Right lobe of liver (tissue), 6 donors: Measurements from ENCODE around the gene CALML6. TPM values are rescaled to one million over a fixed set of nuclear protein-coding genes. Genes with fewer than 3 reads are reported as not detected.
A peak's percentile ranks its signal among the peaks of the same experiment; 100 is the strongest.

ENCODE experiments used
- ATAC-seq, 4 donors: fragments of 200-7000 bp; cut with Tn5 transposase; one replicate each; pipeline ENCODE4 v1.9.1; 2020; ENCODE audit warnings: mild to moderate bottlenecking in 4 of 4, moderate library complexity in 4 of 4
- DNase-seq, 3 donors: peaks; one replicate each; pipeline ENCODE4 v3.0.0-alpha.2; 2020
- H3K27ac ChIP-seq, 3 donors: fragments of 200-600 bp; one replicate each; pipeline ENCODE4 v1.8.0; 2022
- H3K27me3 ChIP-seq, 2 donors: fragments of 200-600 bp; one replicate each; pipeline ENCODE4 v1.8.0; 2022
- H3K36me3 ChIP-seq, 4 donors: fragments of 200-600 bp; sonication (generic) in 1 of 4; one replicate each; pipeline versions ENCODE4 v1.5.1 to v1.8.0; 2017 to 2022; ENCODE audit warnings: control low read depth in 1 of 4
- H3K4me1 ChIP-seq, 4 donors: fragments of 200-600 bp; sonication (generic) in 1 of 4; one replicate each; pipeline versions ENCODE4 v1.5.1 to v1.8.0; 2017 to 2022; ENCODE audit warnings: control low read depth in 1 of 4
- H3K4me3 ChIP-seq, 3 donors: fragments of 200-600 bp; one replicate each; pipeline ENCODE4 v1.8.0; 2022
- H3K9me3 ChIP-seq, 4 donors: fragments of 200-600 bp; sonication (generic) in 1 of 4; one replicate each; pipeline versions ENCODE4 v1.5.1 to v1.8.0; 2017 to 2022; ENCODE audit warnings: control low read depth in 1 of 4
- CTCF ChIP-seq, 4 donors: fragments of 200-600 bp in 3 of 4; fragments of 450-650 bp in 1 of 4; IDR thresholded peaks; one replicate each; pipeline versions ENCODE4 v1.5.1 to v1.8.0; 2016 to 2022; ENCODE audit warnings: antibody characterized with exemption in 4 of 4, mild to moderate bottlenecking in 2 of 4
- POLR2A ChIP-seq: fragments of 450-650 bp; IDR thresholded peaks from one replicate; pipeline ENCODE4 v1.6.1; 2017; ENCODE audit warnings: antibody characterized with exemption, mild to moderate bottlenecking
- WGBS: methylation state at CpG from one replicate; pipeline ENCODE4 v1.1.6; 2018; ENCODE audit warnings: low coverage, low lambda C conversion rate; ENCODE audit not compliant: insufficient coverage; ENCODE audit errors: missing lambda C conversion rate; 5-methylcytosine and 5-hydroxymethylcytosine counted together
- intact Hi-C, 2 donors: fragments of 100-400 bp; cut with DNase I; formaldehyde crosslinking; loops; one replicate each; pipeline versions ENCODE4 v1.11.2 to v1.14.1; 2022
- total RNA-seq, 6 experiments: library from RNA; depleted of rRNA in 2 of 6; stranded (reverse); fragments of >200 nt in 2 of 6; fragmentation: NEBNext Ultra II Directional in 3 of 6; extraction: Animal tissue kit (Norgen Biotek cat#: 25700) in 3 of 6; gene quantifications; one replicate each; pipeline versions ENCODE4 v1.1.0 to v1.2.4, GENCODE V29; 2016 to 2023
- donor health status: DM: no; HTN: yes; CAD: no.
- donor health status: DM: no; HTN: no; CAD: no.
- donor health status: DM: no; HTN: no; CAD: no.
- donor health status: DM: no; HTN: yes; CAD: no.
- donor health status: DM: no; HTN: yes; CAD: no.

The CALML6 gene
- total RNA-seq, 6 experiments from 2014 or later: 0.44 to 1.4 (median 0.58) TPM; not detected in 2

DNA sequence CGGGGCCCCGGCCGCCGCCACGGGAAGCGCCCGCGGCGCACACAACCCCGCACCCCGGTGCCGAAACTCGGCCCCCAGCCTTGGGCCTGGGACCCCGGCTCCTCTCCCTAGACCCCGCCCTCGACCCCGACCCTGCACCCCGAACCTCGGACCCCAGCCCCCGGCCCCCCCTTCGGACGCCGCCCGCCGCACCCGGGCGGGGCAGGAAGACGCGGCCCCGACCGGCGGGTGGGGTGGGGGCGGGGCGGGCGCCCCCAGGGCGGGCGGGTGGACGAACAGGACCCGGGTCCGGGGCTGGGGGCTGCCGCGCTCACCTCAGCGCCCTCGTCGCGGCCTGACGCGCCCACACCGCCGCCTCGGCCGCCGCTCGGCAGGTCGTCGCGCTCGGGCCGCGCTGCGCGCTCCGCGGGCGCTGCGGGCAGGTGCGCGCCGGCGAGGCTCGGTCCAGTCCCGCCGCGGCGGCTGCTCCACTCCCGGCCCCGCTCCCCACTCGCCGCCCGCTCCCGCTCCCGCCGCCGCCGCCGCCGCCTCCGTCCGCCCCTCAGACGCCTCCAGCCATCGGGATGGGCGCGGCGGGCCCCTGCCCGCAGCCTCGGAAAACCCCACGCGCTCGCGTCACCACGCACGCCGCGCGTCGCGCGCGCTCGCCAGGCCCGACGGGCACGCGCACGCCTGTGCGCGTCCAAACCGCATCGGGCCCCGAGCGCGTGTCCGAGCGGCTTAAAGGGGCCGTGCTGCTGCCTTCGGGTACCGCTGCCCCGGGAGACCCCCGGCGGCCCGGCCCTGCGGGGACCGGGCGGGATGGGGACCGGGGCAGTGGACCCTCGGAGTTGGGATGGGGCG lies 24.3 kb upstream of the CALML6 start, which contains the start of gene GNB1:
Gene GNB1, minus strand, starts transcription at position 582 of the 843 bp plus-strand sequence. CDS start 65,634 bp downstream, outside the sequence.
- H3K27ac ChIP-seq: peak within 1 kb of the TSS; percentile 53 to 89 (median 81)
- TF ChIP-seq CTCF (IDR thresholded peaks at IDR 0.05): peak in 1 of 4 donors; percentile 7
- TF ChIP-seq POLR2A: peak; percentile 69
- peak; percentile 90 to 91 (median 91) for DNase-seq
- peak; percentile 80 to 88 (median 82) for ATAC-seq
- 0% methylated on average over 2 of the region's 137 CpGs for WGBS
- H3K4me1 ChIP-seq: peaks cover 0 to 46% (median 4%) of the 10 kb centered on the region in 4 donors
- peak within 1 kb of the TSS; percentile 72 to 85 (median 80) for H3K4me3 ChIP-seq
- intact Hi-C loops: no loop called here
- H3K27me3 ChIP-seq: no peaks in the 10 kb centered on the region
- no peaks in the 10 kb centered on the region for H3K9me3 ChIP-seq
- H3K36me3 ChIP-seq: no peaks in the 10 kb centered on the region

GRCh38 chr1:1891349-1892078 lies 23.5 kb upstream of the CALML6 start:
- 9% methylated on average over 11 of the region's 59 CpGs for WGBS
- Histone ChIP-seq H3K27me3 (no peaks in the 10 kb centered on the region), H3K4me1 (peaks cover 0 to 46% (median 4%) of the 10 kb centered on the region in 4 donors), H3K9me3 (no peaks in the 10 kb centered on the region), H3K36me3 (no peaks in the 10 kb centered on the region), H3K27ac (peak overlapping the region; percentile 53 to 89 (median 60)), H3K4me3 (peak overlapping the region; percentile 62 to 85 (median 72))
- intact Hi-C loops: no loop called here
- DNase-seq: peak; percentile 88 to 91 (median 90)
- peak; percentile 57 to 81 (median 68) for ATAC-seq
- TF ChIP-seq POLR2A (no peak), CTCF (IDR thresholded peaks at IDR 0.05) (no peak)

- 52% methylated on average over 20 of the region's 21 CpGs for WGBS
- peak in 1 of 3 donors; percentile 49 for DNase-seq
Measured at GRCh38 chr1:1892079-1892762, 22.8 kb upstream of the CALML6 start.

More at GRCh38 chr1:1892079-1892762, 22.8 kb upstream of the CALML6 start:
- no peak for ATAC-seq
- TF ChIP-seq POLR2A (no peak), CTCF (IDR thresholded peaks at IDR 0.05) (no peak)
- intact Hi-C loops: no loop called here
- H3K36me3 ChIP-seq: no peaks in the 10 kb centered on the region
- no peaks in the 10 kb centered on the region for H3K9me3 ChIP-seq
- no peaks in the 10 kb centered on the region for H3K27me3 ChIP-seq
- H3K4me3 ChIP-seq: peak overlapping the region; percentile 62 to 85 (median 72)
- peaks cover 0 to 46% (median 4%) of the 10 kb centered on the region in 4 donors for H3K4me1 ChIP-seq
- H3K27ac ChIP-seq: peak overlapping the region in 2 of 3 donors; percentile 53 to 89
